B cell (primary cell): ENCODE measurements around the gene KLF16. TPM values are rescaled to one million over a fixed set of nuclear protein-coding genes. Genes with fewer than 3 reads are reported as not detected.

Experiments
- ATAC-seq: fragments of 200-7000 bp; cut with Tn5 transposase; one replicate; pipeline ENCODE4 v1.10.0; 2021; ENCODE audit warnings: low read depth, mild to moderate bottlenecking, moderate number of reproducible peaks, moderate library complexity
- CTCF ChIA-PET: fragments of 350-600 bp; sonication (Branson Sonifier 250); formaldehyde crosslinking; loops from one replicate; lab custom pipeline; 2021; ENCODE audit warnings: antibody characterized with exemption, inconsistent platforms; lab: Charles Lee
- POLR2A ChIA-PET: fragments of 350-600 bp; sonication (Branson Sonifier 250); formaldehyde crosslinking; loops from one replicate; lab custom pipeline; 2021; ENCODE audit warnings: antibody characterized with exemption; lab: Charles Lee
- DNase-seq: peaks from one replicate; pipeline ENCODE4 v3.0.0; 2013
- H2AFZ ChIP-seq: 2 replicates; pipeline ENCODE4 v1.6.1; 2012; ENCODE audit warnings: mild to moderate bottlenecking, low read depth, low read length; ENCODE audit not compliant: insufficient read depth, poor library complexity, severe bottlenecking
- H3K27ac ChIP-seq, 2 donors: 1 replicate in 1 of 2; 2 replicates in 1 of 2; pipeline ENCODE4 v1.5.1; 2012 to 2013; ENCODE audit warnings: low read length in 2 of 2, mild to moderate bottlenecking in 2 of 2, moderate library complexity in 1 of 2
- H3K27me3 ChIP-seq, 4 experiments: fragments of 200-600 bp in 1 of 4; sonication (generic) in 1 of 4; replicated peaks in 1 of 4; 1 replicate in 2 of 4; 2 replicates in 2 of 4; pipeline versions ENCODE4 v1.6.1 to v1.7.0; 2013 to 2016; ENCODE audit warnings: low read length in 3 of 4, mild to moderate bottlenecking in 2 of 4, mixed read lengths in 1 of 4, moderate library complexity in 1 of 4; ENCODE audit not compliant: insufficient read depth in 4 of 4, control insufficient read depth in 3 of 4; ENCODE audit errors: control extremely low read depth in 1 of 4
- H3K36me3 ChIP-seq, 2 experiments: replicated peaks in 1 of 2; 1 replicate in 1 of 2; 2 replicates in 1 of 2; pipeline versions ENCODE4 v1.6.1 to v1.7.1; 2013; ENCODE audit warnings: low read length in 1 of 2; ENCODE audit not compliant: insufficient read depth in 2 of 2, control insufficient read depth in 1 of 2; ENCODE audit errors: control extremely low read depth in 1 of 2, extremely low read depth in 1 of 2
- H3K4me1 ChIP-seq, 2 donors: fragments of 200-600 bp in 1 of 2; sonication (generic) in 1 of 2; 1 replicate in 1 of 2; 2 replicates in 1 of 2; pipeline versions ENCODE4 v1.5.1 to v1.6.1; 2013 to 2017; ENCODE audit warnings: low read length in 2 of 2; ENCODE audit not compliant: control insufficient read depth in 2 of 2, insufficient read depth in 2 of 2
- H3K4me2 ChIP-seq: replicated peaks from 2 replicates; pipeline ENCODE3; 2012; ENCODE audit warnings: mild to moderate bottlenecking, low read depth, low read length; ENCODE audit not compliant: poor library complexity, severe bottlenecking
- H3K4me3 ChIP-seq, 5 experiments: fragments of 200-600 bp in 1 of 5; sonication (generic) in 1 of 5; 1 replicate in 3 of 5; 2 replicates in 2 of 5; pipeline versions ENCODE4 v1.5.1 to v1.7.0; 2011 to 2016; ENCODE audit warnings: low read length in 4 of 5, mild to moderate bottlenecking in 4 of 5, low read depth in 2 of 5, control low read depth in 1 of 5, moderate library complexity in 1 of 5; ENCODE audit not compliant: insufficient read depth in 1 of 5; ENCODE audit errors: control extremely low read depth in 1 of 5, extremely low read depth in 1 of 5
- H3K79me2 ChIP-seq: fragments of 200-600 bp; sonication (generic); one replicate; pipeline ENCODE4 v1.6.0; 2016; ENCODE audit warnings: low read length; ENCODE audit not compliant: control insufficient read depth, insufficient read depth
- H3K9ac ChIP-seq: fragments of 200-600 bp; sonication (generic); 2 replicates; pipeline ENCODE4 v1.6.1; 2017; ENCODE audit warnings: mild to moderate bottlenecking, low read length, moderate library complexity
- H3K9me3 ChIP-seq, 3 donors: one replicate each; pipeline versions ENCODE4 v1.6.1 to v1.7.1; 2013; ENCODE audit warnings: low read length in 2 of 3; ENCODE audit not compliant: control insufficient read depth in 2 of 3, insufficient read depth in 1 of 3; ENCODE audit errors: control extremely low read depth in 1 of 3
- H4K20me1 ChIP-seq: 2 replicates; pipeline ENCODE4 v1.6.0; 2012; ENCODE audit warnings: mild to moderate bottlenecking, low read length; ENCODE audit not compliant: insufficient read depth, control insufficient read depth, poor library complexity, severe bottlenecking
- H3K27ac Mint-ChIP-seq: one replicate; pipeline ENCODE4 v1.8.0; 2021; ENCODE audit warnings: mixed read lengths
- H3K27me3 Mint-ChIP-seq: one replicate; pipeline ENCODE4 v1.8.0; 2021; ENCODE audit warnings: mixed read lengths
- H3K4me1 Mint-ChIP-seq: one replicate; pipeline ENCODE4 v1.8.0; 2021; ENCODE audit warnings: mixed read lengths
- H3K4me3 Mint-ChIP-seq: one replicate; pipeline ENCODE4 v1.8.0; 2021; ENCODE audit warnings: mixed read lengths
- H3K9me3 Mint-ChIP-seq: one replicate; pipeline ENCODE4 v1.8.0; 2022; ENCODE audit warnings: mixed read lengths; ENCODE audit not compliant: insufficient read depth
- CTCF ChIP-seq: fragments of 200-600 bp; IDR thresholded peaks from one replicate; pipeline ENCODE4 v1.8.0; 2022; ENCODE audit warnings: antibody characterized with exemption, mild to moderate bottlenecking
- EZH2 ChIP-seq: IDR thresholded peaks from 2 replicates; pipeline ENCODE4 v1.6.1; 2012; ENCODE audit warnings: borderline replicate concordance, low read depth, mild to moderate bottlenecking, moderate library complexity, low read length; ENCODE audit not compliant: insufficient read depth, poor library complexity, severe bottlenecking
- WGBS: methylation state at CpG from one replicate; pipeline ENCODE4 v1.1.5; 2013; ENCODE audit warnings: missing lambda C conversion rate; ENCODE audit not compliant: insufficient coverage; 5-methylcytosine and 5-hydroxymethylcytosine counted together
- intact Hi-C: fragments of 100-400 bp; cut with micrococcal nuclease; formaldehyde crosslinking; loops from one replicate; pipeline ENCODE4 v1.10.0; 2022
- polyA plus RNA-seq: library from polyadenylated mRNA; depleted of rRNA; stranded (reverse); fragments of >200 nt; gene quantifications from 2 replicates; pipeline ENCODE4 v1.2.3, GENCODE V29; 2012
- total RNA-seq, 2 donors: library from RNA; stranded (reverse); fragments of 120-200 nt in 1 of 2; gene quantifications; 1 replicate in 1 of 2; 2 replicates in 1 of 2; pipeline versions ENCODE4 v1.2.3 to v1.2.4, GENCODE V29; 2013 to 2022

The KLF16 gene
- total and polyA plus RNA-seq, 2 donors (not counting 1 experiment from before 2014, with no cell fraction given) = 29.7 to 49.0 TPM

- Mint-ChIP-seq H3K9me3 (no peaks in the 10 kb centered on the region), H3K27ac (peak overlapping the region; percentile 96), H3K4me1 (peaks cover 45% of the 10 kb centered on the region), H3K27me3 (no peaks in the 10 kb centered on the region), H3K4me3 (peak overlapping the region; percentile 90)
- TF ChIP-seq EZH2 (no peak), CTCF (no peak)
- ChIA-PET CTCF (interaction anchor here (1.0 to 1.2 kb wide), 5 partner anchors 17 to 115 kb away, joined by 3 to 8 read pairs (median 4); no protein-coding TSS in a partner anchor), POLR2A (interaction anchor here (0.9 to 4.1 kb wide), 5 partner anchors 9 to 183 kb away, joined by 3 to 24 read pairs (median 4); no protein-coding TSS in a partner anchor)
- H2AFZ ChIP-seq = peak overlapping the region; percentile 63
- intact Hi-C loops = loop anchor here (1.0 to 10.0 kb wide), 7 partner anchors 7 to 190 kb away; partner anchors contain the start of genes ABHD17A, IZUMO4, MOB3A and REXO1
- ATAC-seq = peak; percentile 4
- peaks cover 38% of the 10 kb centered on the region for H4K20me1 ChIP-seq
- peak overlapping the region; percentile 77 for H3K9ac ChIP-seq
- H3K4me1 ChIP-seq = peaks cover 44 to 67% of the 10 kb centered on the region in 2 donors
- 24% methylated on average over 7 of the region's 8 CpGs for WGBS
- peak overlapping the region; percentile 88 for H3K4me2 ChIP-seq
- peak overlapping the region in 4 of 5 experiments; percentile 43 to 66 (median 52) for H3K4me3 ChIP-seq
- DNase-seq = no peak
- H3K27me3 ChIP-seq = no peaks in the 10 kb centered on the region
- H3K36me3 ChIP-seq = no peaks in the 10 kb centered on the region
- peaks cover 43% of the 10 kb centered on the region for H3K79me2 ChIP-seq
- peaks cover 0 to 2% (median 0%) of the 10 kb centered on the region in 3 donors for H3K9me3 ChIP-seq
- H3K27ac ChIP-seq = peak overlapping the region; percentile 78 to 90
Observed at GRCh38 chr19:1904860-1905109, 41.4 kb upstream of the KLF16 start.

GRCh38 chr19:1902923-1903322 lies 39.5 kb upstream of the KLF16 start:
- 89% methylated on average over 5 of the region's 6 CpGs for WGBS
- CTCF ChIA-PET = interaction anchor here (0.7 to 1.6 kb wide), 5 partner anchors 13 to 1585 kb away, joined by 4 to 8 read pairs (median 4); no protein-coding TSS in a partner anchor
- peaks cover 35 to 55% of the 10 kb centered on the region in 2 donors for H3K4me1 ChIP-seq

More at GRCh38 chr19:1902923-1903322, 39.5 kb upstream of the KLF16 start:
- Histone ChIP-seq H3K9ac (no peak overlapping the region), H3K27me3 (no peaks in the 10 kb centered on the region), H3K4me3 (peak overlapping the region in 3 of 5 experiments; percentile 5 to 44 (median 17)), H3K36me3 (no peaks in the 10 kb centered on the region), H3K9me3 (peaks cover 0 to 2% (median 0%) of the 10 kb centered on the region in 3 donors), H3K27ac (peak overlapping the region; percentile 11 to 78), H3K79me2 (peaks cover 24% of the 10 kb centered on the region), H2AFZ (no peak overlapping the region), H3K4me2 (peak overlapping the region; percentile 88), H4K20me1 (peaks cover 21% of the 10 kb centered on the region)
- intact Hi-C loops = loop anchor here (10.0 kb wide), 1 partner anchor 192 kb away; the partner anchor contains the start of genes IZUMO4 and MOB3A
- Mint-ChIP-seq H3K4me3 (peak overlapping the region; percentile 75), H3K27me3 (no peaks in the 10 kb centered on the region), H3K27ac (peak overlapping the region; percentile 89), H3K4me1 (peaks cover 38% of the 10 kb centered on the region), H3K9me3 (no peaks in the 10 kb centered on the region)
- POLR2A ChIA-PET = interaction anchor here (0.6 to 1.7 kb wide), 10 partner anchors 17 to 998 kb away, joined by 3 to 12 read pairs (median 4); partner anchors contain the start of gene ZNF57
- DNase-seq (no peak), ATAC-seq (no peak)
- TF ChIP-seq CTCF (no peak), EZH2 (no peak)
